Liver (tissue), 9 donors: ENCODE results near the gene BCAR3. TPM values are rescaled to one million over a fixed set of nuclear protein-coding genes. Genes with fewer than 3 reads are reported as not detected.

Experiments
- DNase-seq: peaks from one replicate; pipeline ENCODE4 v3.0.0-alpha.2; 2017; ENCODE audit warnings: low spot score
- H3K27ac ChIP-seq, 2 donors: one replicate each; pipeline ENCODE4 v1.7.0; 2013; ENCODE audit warnings: inconsistent platforms in 2 of 2, low read length in 2 of 2, control low read depth in 1 of 2, low read depth in 1 of 2, mild to moderate bottlenecking in 1 of 2
- H3K27me3 ChIP-seq, 4 donors: one replicate each; pipeline versions ENCODE4 v1.6.1 to v1.7.0; 2013; ENCODE audit warnings: low read length in 3 of 4, inconsistent platforms in 1 of 4, mild to moderate bottlenecking in 1 of 4, moderate library complexity in 1 of 4; ENCODE audit not compliant: control insufficient read depth in 4 of 4, insufficient read depth in 4 of 4
- H3K36me3 ChIP-seq, 4 donors: one replicate each; pipeline versions ENCODE4 v1.6.1 to v1.7.0; 2013; ENCODE audit warnings: low read length in 3 of 4, mild to moderate bottlenecking in 3 of 4, low read depth in 1 of 4, moderate library complexity in 1 of 4; ENCODE audit not compliant: control insufficient read depth in 4 of 4, insufficient read depth in 3 of 4
- H3K4me1 ChIP-seq, 4 donors: one replicate each; pipeline versions ENCODE4 v1.6.1 to v1.7.0; 2013; ENCODE audit warnings: low read length in 3 of 4, mild to moderate bottlenecking in 3 of 4, moderate library complexity in 1 of 4; ENCODE audit not compliant: control insufficient read depth in 4 of 4, insufficient read depth in 4 of 4
- H3K4me3 ChIP-seq, 3 donors: one replicate each; pipeline versions ENCODE4 v1.6.1 to v1.7.0; 2013; ENCODE audit warnings: low read length in 3 of 3, control low read depth in 1 of 3, low read depth in 1 of 3, mild to moderate bottlenecking in 1 of 3
- H3K9ac ChIP-seq, 2 donors: one replicate each; pipeline ENCODE4 v1.7.0; 2013; ENCODE audit warnings: low read length in 2 of 2, mild to moderate bottlenecking in 2 of 2, moderate library complexity in 2 of 2, control low read depth in 1 of 2, low read depth in 1 of 2
- H3K9me3 ChIP-seq, 4 donors: one replicate each; pipeline versions ENCODE4 v1.6.1 to v1.7.0; 2013; ENCODE audit warnings: low read length in 3 of 4; ENCODE audit not compliant: control insufficient read depth in 4 of 4
- ATF3 ChIP-seq: IDR thresholded peaks from 2 replicates; pipeline ENCODE4 v1.6.1; 2016; ENCODE audit warnings: antibody characterized with exemption
- CTCF ChIP-seq: fragments of 150-350 bp; IDR thresholded peaks from 2 replicates; pipeline ENCODE4 v1.5.1; 2017; ENCODE audit warnings: improper control_type of control experiment, low read depth, low read length; ENCODE audit not compliant: missing input control
- EGR1 ChIP-seq, 2 donors: IDR thresholded peaks; 2 replicates each; pipeline ENCODE4 v1.6.1; 2016 to 2018; ENCODE audit warnings: antibody characterized with exemption in 2 of 2, low read depth in 2 of 2
- FOXA1 ChIP-seq: IDR thresholded peaks from 2 replicates; pipeline ENCODE4 v1.6.1; 2016; ENCODE audit warnings: antibody characterized with exemption
- FOXA2 ChIP-seq: IDR thresholded peaks from 2 replicates; pipeline ENCODE4 v1.6.1; 2016; ENCODE audit warnings: antibody characterized with exemption
- HNF4A ChIP-seq, 2 donors: conservative IDR thresholded peaks; 2 replicates each; pipeline ENCODE4 v1.6.1; 2016; ENCODE audit warnings: antibody characterized with exemption in 2 of 2, mild to moderate bottlenecking in 2 of 2
- HNF4G ChIP-seq: IDR thresholded peaks from 2 replicates; pipeline ENCODE4 v1.6.1; 2016; ENCODE audit warnings: antibody characterized with exemption
- JUND ChIP-seq, 2 donors: IDR thresholded peaks; 2 replicates each; pipeline ENCODE4 v1.6.1; 2016; ENCODE audit warnings: antibody characterized with exemption in 2 of 2
- MAX ChIP-seq: IDR thresholded peaks from 2 replicates; pipeline ENCODE4 v1.6.1; 2016; ENCODE audit warnings: antibody characterized with exemption
- NR2F2 ChIP-seq: IDR thresholded peaks from 2 replicates; pipeline ENCODE4 v1.6.1; 2016; ENCODE audit warnings: antibody characterized with exemption
- RAD21 ChIP-seq, 2 donors: IDR thresholded peaks; 2 replicates each; pipeline ENCODE4 v1.6.1; 2016; ENCODE audit warnings: antibody characterized with exemption in 2 of 2, mild to moderate bottlenecking in 2 of 2
- REST ChIP-seq: IDR thresholded peaks from 2 replicates; pipeline ENCODE4 v1.6.1; 2016; ENCODE audit warnings: antibody characterized with exemption, mild to moderate bottlenecking
- RXRA ChIP-seq, 2 donors: IDR thresholded peaks; 2 replicates each; pipeline ENCODE4 v1.6.1; 2017 to 2018; ENCODE audit warnings: antibody characterized with exemption in 2 of 2, mild to moderate bottlenecking in 1 of 2
- SP1 ChIP-seq: IDR thresholded peaks from 2 replicates; pipeline ENCODE4 v1.6.1; 2018; ENCODE audit warnings: antibody characterized with exemption, mild to moderate bottlenecking
- TAF1 ChIP-seq: conservative IDR thresholded peaks from 2 replicates; pipeline ENCODE4 v1.6.1; 2016; ENCODE audit warnings: antibody characterized with exemption, mild to moderate bottlenecking
- YY1 ChIP-seq: IDR thresholded peaks from 2 replicates; pipeline ENCODE4 v1.6.1; 2016; ENCODE audit warnings: antibody characterized with exemption, mild to moderate bottlenecking
- ZBTB33 ChIP-seq: IDR thresholded peaks from 2 replicates; pipeline ENCODE4 v1.6.1; 2016; ENCODE audit warnings: antibody characterized with exemption
- WGBS: extraction: QIAGEN DNeasy Blood & Tissue Kit; methylation state at CpG from one replicate; pipeline ENCODE4 v1.1.7; 2013; 5-methylcytosine and 5-hydroxymethylcytosine counted together
- polyA plus RNA-seq, 2 donors: library from polyadenylated mRNA; stranded (reverse) in 1 of 2; unstranded in 1 of 2; fragments of 200-250 nt in 1 of 2; fragments of >200 nt in 1 of 2; fragmentation: Nextera tagmentation in 1 of 2; extraction: Ambion mirVana in 1 of 2; gene quantifications; one replicate each; pipeline versions ENCODE4 v1.2.1 to v1.2.3, GENCODE V29; 2013 to 2015
- total RNA-seq, 2 donors: library from RNA; depleted of rRNA; stranded (reverse); fragments of >200 nt; gene quantifications; one replicate each; pipeline ENCODE4 v1.2.3, GENCODE V29; 2014
- donor health status: healthy.
- donor health status: healthy.
- donor health status: healthy.
- donor health status: healthy.
- donor health status: healthy.

Gene BCAR3
- total and polyA plus RNA-seq, 4 donors, result 2.8 to 10.3 (median 7.7) TPM

- Histone ChIP-seq H3K27me3 (no peaks in the 10 kb centered on the region), H3K9ac (no peak overlapping the region), H3K4me1 (peaks cover 6 to 11% (median 8%) of the 10 kb centered on the region in 4 donors), H3K4me3 (no peak overlapping the region), H3K27ac (no peak overlapping the region), H3K36me3 (no peaks in the 10 kb centered on the region), H3K9me3 (no peaks in the 10 kb centered on the region)
- no peak for TF ChIP-seq JUND (IDR thresholded peaks at IDR 0.05)
- TF ChIP-seq HNF4G, result no peak
- TF ChIP-seq EGR1 (IDR thresholded peaks at IDR 0.05; ENCODE audit: low read depth in 2 of 2), result no peak
- no peak for TF ChIP-seq MAX
- TF ChIP-seq YY1, result no peak
- no peak for TF ChIP-seq REST
- no peak for TF ChIP-seq TAF1
- TF ChIP-seq FOXA2, result no peak
- TF ChIP-seq HNF4A (conservative IDR thresholded peaks at IDR 0.05), result no peak
- TF ChIP-seq CTCF, result no peak
- no peak for TF ChIP-seq ATF3
- no peak for TF ChIP-seq FOXA1
- no peak for TF ChIP-seq SP1
- no peak for TF ChIP-seq RXRA (IDR thresholded peaks at IDR 0.05)
- TF ChIP-seq NR2F2, result no peak
- TF ChIP-seq RAD21 (IDR thresholded peaks at IDR 0.05), result no peak
- TF ChIP-seq ZBTB33, result no peak
- WGBS, result 79% methylated on average over 3 of the region's 3 CpGs
- no peak for DNase-seq
Measured at GRCh38 chr1:93625582-93626327, 55.9 kb downstream of the BCAR3 start.
